ENCODE measurements around the gene TSPAN4.

The TSPAN4 gene

DNA sequence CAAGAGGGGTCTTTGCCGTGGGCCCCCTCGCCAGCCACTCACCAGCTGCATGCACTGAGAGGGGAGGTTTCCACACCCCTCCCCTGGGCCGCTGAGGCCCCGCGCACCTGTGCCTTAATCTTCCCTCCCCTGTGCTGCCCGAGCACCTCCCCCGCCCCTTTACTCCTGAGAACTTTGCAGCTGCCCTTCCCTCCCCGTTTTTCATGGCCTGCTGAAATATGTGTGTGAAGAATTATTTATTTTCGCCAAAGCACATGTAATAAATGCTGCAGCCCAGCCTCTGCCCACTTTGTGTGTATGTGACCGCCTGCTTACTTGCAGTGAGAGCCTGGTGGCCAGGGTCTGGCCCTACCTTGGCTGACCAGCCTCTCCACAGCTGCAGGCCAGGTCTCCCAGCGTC is 17.7 kb upstream of the TSPAN4 start:
- no peak for DNase-seq

DNA sequence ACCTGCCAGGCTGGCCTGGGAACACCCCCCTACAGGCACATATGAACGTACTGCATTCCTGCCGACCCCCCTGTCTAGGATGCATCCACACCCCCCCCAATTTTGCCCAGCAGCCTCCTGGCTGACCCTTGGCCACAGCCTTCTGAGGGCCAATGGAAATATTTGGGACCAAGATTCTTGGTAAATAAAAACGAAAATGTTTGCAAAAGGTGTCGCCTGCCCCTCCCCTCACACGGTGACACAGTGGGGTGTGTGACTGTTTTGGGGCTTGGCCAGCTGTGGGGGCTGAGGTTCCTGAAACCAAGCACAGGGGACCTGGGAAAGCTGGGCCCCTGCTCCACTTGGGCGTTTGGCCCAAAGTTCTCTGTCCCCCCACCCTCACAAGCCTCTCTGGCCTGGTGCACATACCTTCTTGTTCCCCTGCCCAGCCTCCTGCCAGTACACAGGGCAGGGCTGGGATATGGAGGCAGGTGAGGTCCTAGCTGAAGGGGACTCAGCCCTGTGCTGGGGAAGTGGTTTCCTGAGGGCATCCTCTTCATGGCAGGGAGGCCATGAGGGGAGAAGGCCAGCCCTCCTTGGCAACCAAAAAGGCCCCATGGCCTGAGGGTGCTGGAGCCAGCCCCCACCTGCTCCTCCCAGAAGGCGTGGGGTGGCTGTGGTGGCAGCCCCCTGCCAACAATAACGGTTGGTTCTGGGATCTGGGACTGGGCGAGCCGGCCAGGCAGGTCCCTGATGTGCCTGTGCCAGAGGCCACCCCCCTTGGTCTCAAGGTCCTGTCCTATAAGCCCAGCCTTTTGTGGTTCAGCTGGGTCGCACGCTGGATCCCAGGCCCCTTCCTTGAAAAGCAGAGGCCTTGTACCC is 17.1 kb upstream of the TSPAN4 start:
- DNase-seq, result no peak

DNA sequence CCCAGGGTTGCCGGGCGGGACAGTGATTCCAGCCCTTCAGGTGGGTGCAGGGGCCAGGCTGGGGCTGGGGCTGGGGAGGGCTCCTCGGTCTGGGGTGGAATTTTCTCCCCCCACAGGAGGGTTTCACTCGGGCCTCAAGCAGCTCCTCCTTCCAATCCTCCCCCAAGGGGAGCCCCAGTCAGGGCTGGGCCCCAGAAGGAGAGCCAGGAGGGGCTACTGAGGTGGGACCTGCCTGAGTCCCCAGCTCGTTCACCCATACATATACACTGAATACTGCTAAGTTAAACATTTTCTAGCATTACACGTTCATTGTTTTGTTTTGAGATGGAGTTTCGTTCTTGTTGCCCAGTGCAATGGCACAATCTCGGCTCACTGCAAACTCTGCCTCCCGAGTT is 16.4 kb upstream of the TSPAN4 start:
- no peak for DNase-seq

DNA sequence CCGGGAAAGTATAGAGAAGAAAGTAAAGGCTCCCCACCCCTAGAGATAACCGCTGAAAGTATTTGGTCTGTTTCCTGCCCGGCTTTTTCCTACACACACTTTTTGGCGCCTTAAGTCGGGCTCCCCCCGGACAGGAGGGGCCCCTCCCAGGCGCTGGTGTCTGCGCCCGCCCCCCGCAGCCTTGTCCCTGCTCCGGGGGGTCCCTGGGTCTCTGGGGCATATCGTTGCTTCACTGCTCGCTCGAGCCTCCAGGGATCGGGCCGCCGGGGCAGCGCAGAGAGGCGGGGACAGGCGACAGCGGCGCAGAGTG is 15.9 kb upstream of the TSPAN4 start:
- DNase-seq, result no peak

GRCh38 chr11:827146-827896 is 15.3 kb upstream of the TSPAN4 start:
- DNase-seq, result no peak

DNA sequence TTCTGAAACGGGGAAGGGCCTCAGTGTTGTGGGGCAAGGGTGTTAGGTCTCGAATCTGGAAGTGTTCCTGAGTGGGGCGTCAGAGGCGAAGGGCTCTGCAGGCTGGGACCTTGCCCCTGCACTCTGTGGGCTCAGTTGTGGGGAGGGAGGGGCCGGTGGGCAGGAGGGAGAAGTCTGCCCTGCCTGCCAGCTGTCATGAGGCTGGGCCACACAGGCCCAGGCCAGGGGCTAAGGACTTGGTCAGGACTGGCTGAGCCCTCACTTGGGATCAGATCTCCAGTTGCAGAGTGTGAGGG is 14.8 kb upstream of the TSPAN4 start, which contains the start of gene CRACR2B:
Gene CRACR2B (plus strand): TSS at position 23 of the 296 bp plus-strand sequence. CDS start 689 bp downstream, outside the sequence.
- DNase-seq, result no peak

DNA sequence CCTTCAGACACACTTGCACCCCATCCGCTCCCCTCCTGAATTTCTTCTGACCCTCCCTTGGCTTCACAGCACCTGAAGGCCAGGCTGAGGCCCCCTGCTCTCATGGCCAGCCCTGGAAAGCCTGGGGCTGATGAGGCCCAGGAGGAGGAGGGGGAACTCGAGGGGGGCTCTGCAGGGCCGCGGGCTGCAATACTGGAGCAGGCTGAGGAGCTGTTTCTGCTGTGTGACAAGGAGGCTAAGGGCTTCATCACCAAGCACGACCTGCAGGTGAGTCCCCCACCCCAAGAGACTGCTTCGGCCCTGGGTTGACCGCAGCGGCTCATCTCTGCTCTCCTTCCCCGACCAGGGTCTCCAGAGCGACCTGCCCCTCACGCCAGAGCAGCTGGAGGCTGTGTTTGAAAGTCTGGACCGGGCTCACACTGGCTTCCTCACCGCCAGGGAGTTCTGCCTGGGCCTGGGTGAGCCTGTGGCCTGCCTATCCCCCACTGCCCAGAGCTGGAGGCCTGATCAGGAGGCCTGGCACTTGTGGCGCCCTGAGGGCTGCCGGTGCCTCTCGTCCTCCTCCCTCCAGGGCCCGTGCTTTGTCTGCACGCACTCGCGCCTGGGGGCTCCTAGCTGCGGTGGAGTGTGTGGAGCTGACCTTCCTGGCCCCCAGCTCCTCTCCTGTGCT is 14.0 kb upstream of the TSPAN4 start:
- no peak for DNase-seq

- DNase-seq, result no peak
These were observed 13.3 kb upstream of the TSPAN4 start for GRCh38 chr11:829176-829846.

DNA sequence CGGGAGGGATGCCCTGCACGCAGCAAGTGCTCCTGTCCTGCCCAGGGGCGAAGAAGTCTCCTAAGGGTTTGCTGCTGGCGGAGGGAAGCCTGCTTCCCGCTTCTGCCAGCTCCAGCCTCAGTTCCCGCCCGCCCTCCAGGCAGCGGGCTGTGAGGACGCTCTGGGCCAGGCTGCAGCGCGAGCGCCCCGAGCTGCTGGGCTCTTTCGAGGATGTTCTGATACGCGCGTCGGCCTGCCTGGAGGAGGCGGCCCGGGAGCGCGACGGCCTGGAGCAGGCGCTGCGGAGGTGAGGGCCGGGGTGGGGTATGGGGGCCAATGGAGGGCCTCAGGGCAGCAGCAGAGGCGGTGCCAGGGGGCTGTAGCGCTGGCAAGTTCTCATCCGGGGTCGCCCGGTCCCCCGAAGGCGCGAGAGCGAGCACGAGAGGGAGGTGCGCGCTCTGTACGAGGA is 12.8 kb upstream of the TSPAN4 start:
- no peak for DNase-seq

GRCh38 chr11:830295-831117 is 12.1 kb upstream of the TSPAN4 start:
- DNase-seq, result peak; percentile 32

GRCh38 chr11:831118-831864 is 11.4 kb upstream of the TSPAN4 start:
- DNase-seq, result no peak

DNA sequence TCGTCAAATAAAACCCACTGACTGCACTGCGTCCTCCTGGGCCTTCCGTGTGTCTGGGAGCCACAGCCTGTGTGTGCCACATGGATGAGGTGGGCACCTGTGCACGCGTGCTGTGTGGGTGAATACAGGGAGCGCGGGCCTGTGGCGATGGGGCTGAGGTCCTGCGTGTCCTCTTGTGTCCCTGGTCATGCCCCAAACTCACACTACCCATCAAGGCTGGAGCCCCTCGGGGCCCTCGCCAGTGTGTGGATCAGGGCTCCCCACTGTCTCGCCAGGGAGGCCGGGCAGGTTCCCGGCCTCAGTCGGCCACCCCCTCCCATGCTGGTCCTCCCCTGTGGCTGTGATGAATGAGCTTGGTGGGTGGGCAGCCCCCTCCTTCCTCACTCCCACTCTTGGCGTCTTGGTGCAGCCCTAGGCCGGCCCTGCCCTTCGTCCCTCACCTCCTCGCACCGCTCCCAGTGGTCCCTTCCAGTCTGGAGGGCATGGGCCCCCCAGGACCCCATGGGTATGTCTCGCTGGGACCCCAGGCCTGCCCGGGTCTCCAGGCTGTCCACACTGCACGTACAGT is 10.6 kb upstream of the TSPAN4 start:
- no peak for DNase-seq

DNA sequence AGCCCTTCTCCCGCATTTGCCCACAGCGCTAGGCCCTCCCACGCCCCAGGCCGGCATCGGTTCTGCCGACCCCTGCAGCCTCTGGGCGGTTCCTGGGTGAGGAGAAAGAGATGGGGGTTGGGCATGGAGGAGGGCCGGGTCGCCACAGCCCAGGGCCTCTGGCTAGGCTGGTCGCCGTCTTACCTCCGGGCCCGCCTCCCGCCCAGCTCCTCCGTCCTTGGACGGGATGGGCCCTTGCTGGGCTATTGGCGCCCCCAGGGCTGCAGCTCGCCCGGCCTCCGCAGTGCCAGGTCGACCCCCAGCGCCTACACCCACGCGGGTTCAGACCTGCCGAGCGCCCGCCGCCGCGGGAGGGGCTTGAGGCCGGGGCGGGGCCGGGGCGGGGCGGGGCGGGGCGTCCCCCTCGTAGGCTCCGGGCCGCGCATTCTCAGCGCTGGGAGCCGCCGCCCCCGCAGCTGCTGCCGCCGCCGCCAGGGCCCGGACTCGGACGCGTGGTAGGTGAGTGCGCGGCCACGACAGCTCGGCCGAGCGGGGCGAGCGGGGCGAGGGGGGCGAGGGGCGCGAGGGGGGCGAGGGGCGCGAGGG is 10.0 kb upstream of the TSPAN4 start, which contains the start of gene CD151:
Gene CD151 (plus strand): TSS at position 424 of the 585 bp plus-strand sequence. CDS start 3,118 bp downstream, outside the sequence.
- peak; percentile 32 for DNase-seq

- DNase-seq, result no peak
These were observed 9.4 kb upstream of the TSPAN4 start for GRCh38 chr11:833114-833791.

DNA sequence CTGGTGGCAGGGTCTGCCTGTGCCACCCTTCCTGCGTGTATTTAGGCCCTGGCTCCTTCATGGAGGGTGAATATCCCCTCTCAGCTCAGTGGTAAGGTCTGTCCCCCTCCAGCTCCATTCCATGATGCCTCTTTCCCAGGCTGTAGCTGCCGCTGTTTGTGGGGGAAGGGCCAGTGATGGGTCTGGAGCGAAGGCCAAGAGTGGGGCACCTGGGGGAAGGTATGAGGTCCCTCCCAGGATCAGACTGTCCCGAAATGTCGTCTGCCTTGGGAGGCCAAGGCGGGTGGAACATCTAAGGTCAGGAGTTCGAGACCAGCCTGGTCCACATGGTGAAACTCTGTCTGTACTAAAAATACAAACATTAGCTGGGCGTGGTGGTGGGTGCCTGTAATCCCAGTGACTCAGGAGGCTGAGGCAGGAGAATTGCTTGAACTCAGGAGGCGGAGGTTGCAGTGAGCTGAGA is 8.8 kb upstream of the TSPAN4 start:
- no peak for DNase-seq

DNA sequence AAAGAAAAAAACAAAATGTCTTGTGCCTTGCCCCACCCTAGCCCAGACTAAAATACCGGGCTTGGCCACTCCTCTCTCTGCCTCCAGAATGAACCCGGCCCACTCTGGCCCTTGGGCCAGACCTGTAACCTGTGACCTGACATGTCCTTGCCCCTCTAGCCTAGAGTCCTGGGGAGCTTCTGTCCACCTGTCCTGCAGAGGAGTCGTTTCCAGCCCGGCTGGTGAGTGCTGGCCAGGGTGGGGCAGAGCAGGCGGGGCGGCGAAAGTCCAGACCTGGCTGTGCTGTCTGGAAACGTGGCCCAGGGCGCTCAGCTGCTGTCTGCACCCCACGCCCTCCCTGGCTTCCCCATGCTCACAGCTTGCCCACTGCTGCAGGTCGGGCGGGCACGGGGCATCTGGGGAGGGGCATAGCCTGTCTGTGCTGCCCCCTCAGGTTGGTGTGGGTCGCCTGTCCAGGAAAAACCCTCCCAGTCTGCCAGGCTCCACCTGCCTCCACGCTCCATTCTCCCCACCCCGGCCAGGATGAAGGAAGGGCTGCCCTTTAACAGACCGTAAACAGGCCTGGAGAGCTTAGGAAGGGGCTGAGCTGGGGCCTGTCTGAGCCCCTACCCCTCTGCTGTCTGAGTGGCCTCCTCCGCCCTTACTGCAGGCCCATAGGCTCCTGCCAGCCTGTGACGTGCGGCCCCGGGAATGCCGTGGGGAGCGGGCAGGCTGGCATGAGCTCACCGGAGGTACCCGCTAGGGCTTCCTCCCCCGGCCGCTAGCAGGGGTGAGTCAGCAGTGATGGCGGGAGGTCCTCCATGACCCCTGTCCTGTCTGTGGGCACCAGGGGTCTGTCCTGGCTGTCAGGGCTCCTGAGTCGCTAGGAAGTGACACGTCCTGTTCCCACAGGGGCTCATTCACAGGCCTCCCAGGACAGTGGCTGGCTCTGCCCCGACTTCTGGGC is 8.0 kb upstream of the TSPAN4 start:
- no peak for DNase-seq

GRCh38 chr11:836274-836673 is 6.4 kb upstream of the TSPAN4 start:
- no peak for DNase-seq

- no peak for DNase-seq
These were observed 6.0 kb upstream of the TSPAN4 start for GRCh38 chr11:836700-837099.

All from activated CD4-positive, alpha-beta T cell treated with anti-CD3 and anti-CD28 coated beads for 1 hour (primary cell).